GM12875 (cell line): Measurements from ENCODE around the gene TSPAN33.

Experiments
- H3K4me3 ChIP-seq: one replicate; pipeline ENCODE4 v1.5.1; 2011; ENCODE audit warnings: low read depth, low read length, control low read depth
- CTCF ChIP-seq: IDR thresholded peaks from 2 replicates; pipeline ENCODE4 v1.5.1; 2011; ENCODE audit warnings: low read depth, mild to moderate bottlenecking, control low read depth, inconsistent platforms, low read length, moderate library complexity, borderline replicate concordance; ENCODE audit not compliant: insufficient read depth

Gene TSPAN33

DNA sequence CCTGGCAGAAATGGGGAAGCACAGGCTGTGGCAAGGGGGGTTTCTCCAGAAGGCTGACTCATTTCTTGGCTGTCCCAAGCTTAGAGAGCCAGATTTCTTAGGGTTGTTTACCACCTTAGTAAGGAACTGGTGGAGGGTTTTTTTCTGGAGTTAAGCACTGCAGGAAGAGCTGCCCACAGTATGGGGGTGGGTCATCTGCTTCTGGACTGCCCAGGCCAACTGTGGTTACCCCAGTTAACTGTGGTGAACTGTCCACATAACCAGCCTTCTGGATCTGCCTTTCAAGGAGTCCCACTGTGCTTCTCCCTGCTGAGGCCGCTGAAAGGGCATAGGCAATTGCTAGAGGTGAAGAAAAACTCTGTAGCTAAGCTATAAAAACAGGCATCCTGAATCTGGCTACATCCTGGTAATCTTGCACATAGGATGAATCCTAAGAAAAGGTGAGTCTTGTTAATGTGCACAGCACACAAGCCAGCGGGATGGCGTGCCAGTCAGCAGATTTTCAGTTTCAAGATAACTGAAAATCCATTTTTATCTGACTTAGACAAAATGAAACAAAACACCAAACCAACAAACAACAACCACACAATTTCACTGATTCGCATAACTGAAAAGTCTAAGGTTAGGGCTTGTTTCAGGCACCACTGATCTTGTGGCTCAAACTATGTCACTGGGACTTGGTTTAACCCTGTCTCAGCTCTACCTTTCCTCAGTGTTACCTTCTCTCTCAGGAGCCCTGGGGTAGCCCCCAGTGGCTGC lies 21.6 kb upstream of the TSPAN33 start:
- TF ChIP-seq CTCF: no peak
- H3K4me3 ChIP-seq: no peak overlapping the region

DNA sequence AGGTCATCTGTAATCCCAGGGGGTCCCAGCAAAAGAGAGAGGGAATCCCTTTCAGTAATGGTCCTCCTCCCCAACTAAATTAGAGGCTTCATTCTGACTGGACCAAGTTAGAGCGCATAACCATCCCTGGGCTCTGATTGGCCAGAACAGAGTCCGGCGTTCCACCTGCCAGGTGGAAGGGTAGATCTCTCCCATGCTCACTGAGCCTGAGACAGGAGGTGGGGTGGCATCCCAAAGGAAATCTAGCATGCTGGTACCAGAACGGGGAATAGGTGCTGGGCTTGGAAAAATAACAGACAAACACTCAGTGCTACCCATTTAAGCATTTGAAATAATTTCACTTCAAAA lies 21.0 kb upstream of the TSPAN33 start:
- TF ChIP-seq CTCF: no peak
- H3K4me3 ChIP-seq: no peak overlapping the region

- TF ChIP-seq CTCF: no peak
- no peak overlapping the region for H3K4me3 ChIP-seq
Measured at GRCh38 chr7:129126314-129126713, 18.2 kb upstream of the TSPAN33 start.

GRCh38 chr7:129127154-129127553 lies 17.4 kb upstream of the TSPAN33 start:
- no peak overlapping the region for H3K4me3 ChIP-seq
- no peak for TF ChIP-seq CTCF

DNA sequence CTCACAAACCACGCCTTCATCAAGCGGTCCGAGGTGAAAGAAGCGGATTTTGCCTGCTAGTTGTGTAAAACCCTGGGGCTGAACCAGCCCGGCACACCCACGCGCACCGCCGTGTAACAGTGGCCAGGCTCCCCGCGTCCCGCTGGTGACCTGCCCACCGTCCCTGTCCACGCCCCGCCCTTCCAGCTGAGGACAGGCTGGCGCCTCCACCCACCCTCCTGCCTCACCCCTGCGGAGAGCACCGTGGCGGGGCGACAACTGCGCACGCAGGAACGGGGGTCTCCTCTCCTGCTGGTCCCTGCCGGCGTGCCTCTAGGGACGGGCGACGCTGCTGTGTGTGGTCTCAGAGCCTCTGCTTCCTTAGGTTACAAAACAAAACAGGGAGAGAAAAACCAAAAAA lies 16.9 kb upstream of the TSPAN33 start:
- H3K4me3 ChIP-seq: no peak overlapping the region
- TF ChIP-seq CTCF: no peak

GRCh38 chr7:129134356-129134987 lies 10.0 kb upstream of the TSPAN33 start:
- TF ChIP-seq CTCF: no peak
- H3K4me3 ChIP-seq: no peak overlapping the region
